ENCODE measurements around the gene DPM3. TPM values are rescaled to one million over a fixed set of nuclear protein-coding genes. Genes with fewer than 3 reads are reported as not detected.

DPM3 gene
- total and polyA plus RNA-seq, 2 donors (not counting 1 experiment from before 2014, with no cell fraction given), result 39.9 to 97.3 TPM

DNA sequence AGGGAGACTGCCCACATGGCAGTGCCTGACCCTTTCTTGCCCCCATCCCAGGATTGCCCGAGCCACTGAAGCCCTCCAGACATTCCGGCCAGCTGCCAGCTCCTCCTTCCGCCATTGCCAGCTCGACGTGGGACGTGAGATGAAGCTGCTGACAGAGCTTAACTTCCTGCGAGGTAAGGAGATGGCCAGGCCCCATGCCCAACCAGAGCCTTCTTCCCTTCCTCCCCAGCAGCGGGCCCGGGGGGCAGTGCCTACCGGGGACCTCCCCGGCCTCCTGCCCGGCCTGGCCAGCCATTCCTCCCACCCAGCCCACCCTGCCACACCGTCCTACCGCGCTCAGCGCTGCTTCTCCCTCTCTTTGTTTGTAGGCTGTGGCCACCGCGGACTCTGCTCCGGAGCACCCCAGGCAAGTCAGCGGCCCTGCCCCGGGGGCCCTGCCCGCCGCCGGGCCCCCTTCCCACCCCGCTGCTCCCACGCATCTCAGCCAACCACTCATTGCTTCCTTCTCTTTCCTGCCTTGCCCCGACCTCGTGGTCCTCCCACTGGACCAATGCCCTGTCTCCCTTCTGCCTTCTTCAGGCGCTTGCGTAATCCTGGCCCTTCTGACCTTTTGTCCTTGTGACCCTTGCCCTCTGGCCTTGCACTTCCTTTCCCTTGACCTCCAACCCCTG lies 38.2 kb upstream of the DPM3 start:
- no peaks in the 10 kb centered on the region for H3K9me3 Mint-ChIP-seq (ENCODE audit: insufficient read depth)
- no peak overlapping the region for H3K27ac ChIP-seq (ENCODE audit: low read length in 2 of 2)
- WGBS (ENCODE audit: insufficient coverage), result 89% methylated on average over 22 of the region's 30 CpGs
- H3K4me1 ChIP-seq (ENCODE audit: control insufficient read depth in 2 of 2, insufficient read depth in 2 of 2, low read length in 2 of 2), result peaks cover 13 to 21% of the 10 kb centered on the region in 2 donors
- H3K27me3 Mint-ChIP-seq, result no peaks in the 10 kb centered on the region
- no peaks in the 10 kb centered on the region for H3K36me3 ChIP-seq (replicated peaks in 1 of 2; ENCODE audit: control extremely low read depth in 1 of 2, control insufficient read depth in 1 of 2, extremely low read depth in 1 of 2, insufficient read depth in 2 of 2, low read length in 1 of 2)
- H3K4me3 ChIP-seq (ENCODE audit: control extremely low read depth in 1 of 5, extremely low read depth in 1 of 5, insufficient read depth in 1 of 5, low read depth in 2 of 5, low read length in 4 of 5), result no peak overlapping the region
- H3K4me1 Mint-ChIP-seq, result peaks cover 23% of the 10 kb centered on the region
- no peak for TF ChIP-seq EZH2 (IDR thresholded peaks at IDR 0.05; ENCODE audit: borderline replicate concordance, insufficient read depth, low read depth, low read length, poor library complexity, severe bottlenecking)
- TF ChIP-seq, protein P1, sequence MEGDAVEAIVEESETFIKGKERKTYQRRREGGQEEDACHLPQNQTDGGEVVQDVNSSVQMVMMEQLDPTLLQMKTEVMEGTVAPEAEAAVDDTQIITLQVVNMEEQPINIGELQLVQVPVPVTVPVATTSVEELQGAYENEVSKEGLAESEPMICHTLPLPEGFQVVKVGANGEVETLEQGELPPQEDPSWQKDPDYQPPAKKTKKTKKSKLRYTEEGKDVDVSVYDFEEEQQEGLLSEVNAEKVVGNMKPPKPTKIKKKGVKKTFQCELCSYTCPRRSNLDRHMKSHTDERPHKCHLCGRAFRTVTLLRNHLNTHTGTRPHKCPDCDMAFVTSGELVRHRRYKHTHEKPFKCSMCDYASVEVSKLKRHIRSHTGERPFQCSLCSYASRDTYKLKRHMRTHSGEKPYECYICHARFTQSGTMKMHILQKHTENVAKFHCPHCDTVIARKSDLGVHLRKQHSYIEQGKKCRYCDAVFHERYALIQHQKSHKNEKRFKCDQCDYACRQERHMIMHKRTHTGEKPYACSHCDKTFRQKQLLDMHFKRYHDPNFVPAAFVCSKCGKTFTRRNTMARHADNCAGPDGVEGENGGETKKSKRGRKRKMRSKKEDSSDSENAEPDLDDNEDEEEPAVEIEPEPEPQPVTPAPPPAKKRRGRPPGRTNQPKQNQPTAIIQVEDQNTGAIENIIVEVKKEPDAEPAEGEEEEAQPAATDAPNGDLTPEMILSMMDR (IDR thresholded peaks at IDR 0.05), result no peak
- H3K79me2 ChIP-seq (ENCODE audit: control insufficient read depth, insufficient read depth, low read length), result peaks cover 4% of the 10 kb centered on the region
- no peaks in the 10 kb centered on the region for H3K9me3 ChIP-seq (ENCODE audit: control extremely low read depth in 1 of 3, control insufficient read depth in 2 of 3, insufficient read depth in 1 of 3, low read length in 2 of 3)
- H3K9ac ChIP-seq (ENCODE audit: low read length), result no peak overlapping the region
- ATAC-seq (ENCODE audit: low read depth) (no peak), DNase-seq (peak; percentile 16)
- intact Hi-C loops (cut with micrococcal nuclease), result no loop called here
- H3K4me2 ChIP-seq (replicated peaks; ENCODE audit: low read depth, low read length, poor library complexity, severe bottlenecking), result no peak overlapping the region
- no peaks in the 10 kb centered on the region for H3K27me3 ChIP-seq (replicated peaks in 1 of 4; ENCODE audit: control extremely low read depth in 1 of 4, control insufficient read depth in 3 of 4, insufficient read depth in 4 of 4, low read length in 3 of 4)
- H3K4me3 Mint-ChIP-seq, result no peak overlapping the region
- no peak overlapping the region for H3K27ac Mint-ChIP-seq
- H4K20me1 ChIP-seq (ENCODE audit: control insufficient read depth, insufficient read depth, low read length, poor library complexity, severe bottlenecking), result no peaks in the 10 kb centered on the region
- CTCF ChIA-PET, result interaction anchor here (0.6 to 12.7 kb wide), 8 partner anchors 9 to 73 kb away, joined by 3 to 196 read pairs (median 6); no protein-coding TSS in a partner anchor
- POLR2A ChIA-PET, result interaction anchor here (0.6 kb wide), 1 partner anchor 767 kb away, joined by 5 read pairs; no protein-coding TSS in a partner anchor
- H2AFZ ChIP-seq (ENCODE audit: insufficient read depth, low read depth, low read length, poor library complexity, severe bottlenecking), result no peak overlapping the region

- Histone ChIP-seq H2AFZ (ENCODE audit: insufficient read depth, low read depth, low read length, poor library complexity, severe bottlenecking) (no peak overlapping the region), H3K27ac (ENCODE audit: low read length in 2 of 2) (no peak overlapping the region), H3K27me3 (replicated peaks in 1 of 4; ENCODE audit: control extremely low read depth in 1 of 4, control insufficient read depth in 3 of 4, insufficient read depth in 4 of 4, low read length in 3 of 4) (no peaks in the 10 kb centered on the region), H3K79me2 (ENCODE audit: control insufficient read depth, insufficient read depth, low read length) (peaks cover 10% of the 10 kb centered on the region), H3K4me3 (ENCODE audit: control extremely low read depth in 1 of 5, extremely low read depth in 1 of 5, insufficient read depth in 1 of 5, low read depth in 2 of 5, low read length in 4 of 5) (no peak overlapping the region), H3K4me2 (replicated peaks; ENCODE audit: low read depth, low read length, poor library complexity, severe bottlenecking) (no peak overlapping the region), H3K9me3 (ENCODE audit: control extremely low read depth in 1 of 3, control insufficient read depth in 2 of 3, insufficient read depth in 1 of 3, low read length in 2 of 3) (no peaks in the 10 kb centered on the region), H3K4me1 (ENCODE audit: control insufficient read depth in 2 of 2, insufficient read depth in 2 of 2, low read length in 2 of 2) (peaks cover 16 to 24% of the 10 kb centered on the region in 2 donors), H3K36me3 (replicated peaks in 1 of 2; ENCODE audit: control extremely low read depth in 1 of 2, control insufficient read depth in 1 of 2, extremely low read depth in 1 of 2, insufficient read depth in 2 of 2, low read length in 1 of 2) (no peaks in the 10 kb centered on the region), H4K20me1 (ENCODE audit: control insufficient read depth, insufficient read depth, low read length, poor library complexity, severe bottlenecking) (no peaks in the 10 kb centered on the region), H3K9ac (ENCODE audit: low read length) (no peak overlapping the region)
- ATAC-seq (ENCODE audit: low read depth) (no peak), DNase-seq (peak; percentile 16)
- Mint-ChIP-seq H3K27ac (no peak overlapping the region), H3K4me3 (no peak overlapping the region), H3K27me3 (no peaks in the 10 kb centered on the region), H3K4me1 (peaks cover 26% of the 10 kb centered on the region), H3K9me3 (ENCODE audit: insufficient read depth) (no peaks in the 10 kb centered on the region)
- TF ChIP-seq EZH2 (IDR thresholded peaks at IDR 0.05; ENCODE audit: borderline replicate concordance, insufficient read depth, low read depth, low read length, poor library complexity, severe bottlenecking), result no peak
- TF ChIP-seq, protein P1 (IDR thresholded peaks at IDR 0.05), result no peak
- ChIA-PET POLR2A (interaction anchor here (0.6 to 1.1 kb wide), 2 partner anchors 16 to 768 kb away, joined by 5 to 8 read pairs; no protein-coding TSS in a partner anchor), CTCF (interaction anchor here (0.5 to 12.7 kb wide), 16 partner anchors 8 to 408 kb away, joined by 3 to 196 read pairs (median 6); partner anchors contain the start of genes MTX1 and THBS3)
- intact Hi-C loops (cut with micrococcal nuclease), result loop anchor here (2.0 kb wide), 1 partner anchor 15 kb away; no protein-coding TSS in a partner anchor
- 99% methylated on average over 9 of the region's 9 CpGs for WGBS (ENCODE audit: insufficient coverage)
Measured at GRCh38 chr1:155177918-155178281, 37.6 kb upstream of the DPM3 start.

All from B cell (primary cell).